ENCODE data around the gene ANXA5. TPM values are rescaled to one million over a fixed set of nuclear protein-coding genes. Genes with fewer than 3 reads are reported as not detected.
A peak's percentile ranks its signal among the peaks of the same experiment; 100 is the strongest.
"Not testable (repeated sequence)": the region's sequence is repeated elsewhere in the genome, so short reads cannot be mapped to it uniquely, and the experiment has no call there.

Gene ANXA5
- total RNA-seq, 4 donors from 2014 or later = 78.1 to 137 (median 94.2) TPM

- no peak for DNase-seq (ENCODE audit: low spot score in 2 of 2)
- no peak overlapping the region for H3K4me3 ChIP-seq (ENCODE audit: low read depth, poor library complexity, severe bottlenecking)
- intact Hi-C loops (cut with DNase I; ENCODE audit: low total_unique reads) = no loop called here
- TF ChIP-seq, protein P1, sequence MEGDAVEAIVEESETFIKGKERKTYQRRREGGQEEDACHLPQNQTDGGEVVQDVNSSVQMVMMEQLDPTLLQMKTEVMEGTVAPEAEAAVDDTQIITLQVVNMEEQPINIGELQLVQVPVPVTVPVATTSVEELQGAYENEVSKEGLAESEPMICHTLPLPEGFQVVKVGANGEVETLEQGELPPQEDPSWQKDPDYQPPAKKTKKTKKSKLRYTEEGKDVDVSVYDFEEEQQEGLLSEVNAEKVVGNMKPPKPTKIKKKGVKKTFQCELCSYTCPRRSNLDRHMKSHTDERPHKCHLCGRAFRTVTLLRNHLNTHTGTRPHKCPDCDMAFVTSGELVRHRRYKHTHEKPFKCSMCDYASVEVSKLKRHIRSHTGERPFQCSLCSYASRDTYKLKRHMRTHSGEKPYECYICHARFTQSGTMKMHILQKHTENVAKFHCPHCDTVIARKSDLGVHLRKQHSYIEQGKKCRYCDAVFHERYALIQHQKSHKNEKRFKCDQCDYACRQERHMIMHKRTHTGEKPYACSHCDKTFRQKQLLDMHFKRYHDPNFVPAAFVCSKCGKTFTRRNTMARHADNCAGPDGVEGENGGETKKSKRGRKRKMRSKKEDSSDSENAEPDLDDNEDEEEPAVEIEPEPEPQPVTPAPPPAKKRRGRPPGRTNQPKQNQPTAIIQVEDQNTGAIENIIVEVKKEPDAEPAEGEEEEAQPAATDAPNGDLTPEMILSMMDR (IDR thresholded peaks at IDR 0.05) = no peak
- TF ChIP-seq POLR2A (IDR thresholded peaks at IDR 0.05) = no peak
- WGBS, 2 donors = 47 to 65% methylated on average over 3 of the region's 3 CpGs
Measured at GRCh38 chr4:121665371-121665770, 31.4 kb downstream of the ANXA5 start.

DNA sequence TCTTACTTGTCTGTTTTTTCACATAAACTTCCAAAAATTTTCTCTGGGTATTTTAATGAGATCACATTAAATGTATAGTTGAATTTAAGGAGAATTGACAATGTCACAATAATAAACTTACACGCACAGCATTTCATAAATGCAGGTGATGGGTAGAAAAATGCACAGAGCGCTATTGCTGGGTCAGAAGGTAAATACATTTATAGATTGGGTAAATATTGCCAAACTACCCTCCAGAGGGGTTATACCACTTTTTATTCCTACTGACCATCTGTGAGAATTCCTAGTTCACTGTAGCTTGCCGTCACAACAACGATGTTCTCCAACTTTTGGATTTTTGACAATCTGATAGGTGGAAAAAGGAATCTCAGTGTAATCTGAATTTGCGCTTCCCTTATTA is 34.6 kb downstream of the ANXA5 start:
- TF ChIP-seq, protein P1 (IDR thresholded peaks at IDR 0.05) = no peak
- no peak for TF ChIP-seq POLR2A (IDR thresholded peaks at IDR 0.05)

GRCh38 chr4:121660175-121660933 is 36.4 kb downstream of the ANXA5 start:
- WGBS, 2 donors = 92 to 93% methylated on average over 10 of the region's 10 CpGs
- H3K4me3 ChIP-seq (ENCODE audit: low read depth, poor library complexity, severe bottlenecking); intact Hi-C loops (cut with DNase I; ENCODE audit: low total_unique reads); DNase-seq (ENCODE audit: low spot score in 2 of 2): not testable (repeated sequence)

More for the DNA sequence above, 34.6 kb downstream of the ANXA5 start:
- no peak overlapping the region for H3K4me3 ChIP-seq (ENCODE audit: low read depth, poor library complexity, severe bottlenecking)
- WGBS, 2 donors = 77 to 99% methylated on average over 5 of the region's 5 CpGs
- intact Hi-C loops (cut with DNase I; ENCODE audit: low total_unique reads) = no loop called here
- no peak for DNase-seq (ENCODE audit: low spot score in 2 of 2)

DNA sequence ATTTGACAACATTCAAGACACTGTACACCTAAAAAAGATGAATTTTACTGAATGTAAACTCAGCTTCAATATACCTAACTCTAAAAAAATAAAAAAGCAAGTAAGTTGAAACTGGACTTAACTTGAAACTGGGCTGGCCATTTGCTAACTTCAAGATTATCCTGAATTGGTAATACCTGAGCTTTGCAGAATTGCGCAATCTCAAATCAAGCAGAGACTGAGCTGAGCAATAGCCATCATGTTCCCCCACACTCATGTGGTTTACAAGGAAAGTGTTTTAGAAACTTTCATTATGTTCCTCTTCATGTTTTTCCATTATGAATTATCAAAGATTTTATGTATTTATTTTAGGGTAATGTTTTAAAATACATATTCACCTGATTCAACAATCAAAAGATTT is 38.7 kb downstream of the ANXA5 start:
- intact Hi-C loops (cut with DNase I; ENCODE audit: low total_unique reads) = no loop called here
- TF ChIP-seq POLR2A (IDR thresholded peaks at IDR 0.05) = no peak
- TF ChIP-seq, protein P1 (IDR thresholded peaks at IDR 0.05) = no peak
- H3K4me3 ChIP-seq (ENCODE audit: low read depth, poor library complexity, severe bottlenecking) = no peak overlapping the region
- DNase-seq (ENCODE audit: low spot score in 2 of 2) = no peak
- 95 to 98% methylated on average over 1 of the region's 1 CpG for WGBS, 2 donors

- WGBS, 2 donors = 36 to 47% methylated on average over 5 of the region's 5 CpGs
- peak in 1 of 2 donors; percentile 19 for DNase-seq (ENCODE audit: low spot score in 2 of 2)
- H3K4me3 ChIP-seq (ENCODE audit: low read depth, poor library complexity, severe bottlenecking) = no peak overlapping the region
- intact Hi-C loops (cut with DNase I; ENCODE audit: low total_unique reads) = no loop called here
- no peak for TF ChIP-seq POLR2A (IDR thresholded peaks at IDR 0.05)
- TF ChIP-seq, protein P1 (IDR thresholded peaks at IDR 0.05) = no peak
Measured at GRCh38 chr4:121656269-121656641, 40.5 kb downstream of the ANXA5 start.

DNA sequence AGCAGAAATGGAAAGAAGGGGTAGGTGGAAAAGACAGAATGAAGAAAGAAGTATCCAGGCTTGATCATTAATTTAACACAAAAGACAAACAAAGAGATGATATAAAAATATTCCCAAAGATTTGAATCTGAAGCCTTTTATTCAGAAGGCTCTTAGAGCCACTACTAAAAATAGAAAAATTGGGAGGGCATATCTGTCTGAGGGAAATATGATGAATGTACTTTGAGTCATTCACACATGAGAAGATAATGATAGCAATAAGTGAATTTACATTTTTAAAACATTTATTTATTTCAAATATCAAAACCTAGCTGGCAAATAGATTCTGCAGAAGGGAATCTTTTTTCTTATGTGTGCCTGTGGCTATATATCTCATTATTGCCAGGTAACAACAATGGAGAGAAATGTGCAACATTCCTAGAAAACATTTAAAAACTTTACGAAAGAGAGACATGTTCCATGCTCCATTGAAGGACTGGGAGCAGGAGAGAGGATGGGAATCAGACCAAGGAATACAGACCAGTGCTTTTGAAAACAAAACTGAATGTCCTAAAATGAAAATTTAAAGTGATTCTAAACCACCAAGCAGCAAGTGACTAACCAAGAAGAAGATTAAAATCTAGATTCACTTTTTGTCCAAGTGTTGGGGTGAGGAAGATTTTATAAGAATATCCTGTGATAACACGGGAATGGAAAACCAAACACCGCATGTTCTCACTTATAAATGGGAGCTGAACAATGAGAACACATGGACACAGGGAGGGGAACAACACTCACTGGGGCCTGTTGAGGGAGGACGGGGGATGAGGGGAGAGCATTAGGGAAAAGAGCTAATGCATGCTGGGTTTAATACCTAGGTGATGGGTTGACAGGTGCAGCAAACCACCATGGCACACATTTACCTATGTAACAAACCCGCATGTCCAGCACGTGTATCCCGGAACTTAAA is 41.2 kb downstream of the ANXA5 start:
- WGBS, 2 donors = 59 to 64% methylated on average over 7 of the region's 7 CpGs
- DNase-seq (ENCODE audit: low spot score in 2 of 2) = no peak
- intact Hi-C loops (cut with DNase I; ENCODE audit: low total_unique reads) = no loop called here
- TF ChIP-seq POLR2A (IDR thresholded peaks at IDR 0.05) = no peak
- TF ChIP-seq, protein P1 (IDR thresholded peaks at IDR 0.05) = no peak
- H3K4me3 ChIP-seq (ENCODE audit: low read depth, poor library complexity, severe bottlenecking) = no peak overlapping the region
